Limb (tissue), 2 donors: ENCODE results near the gene ANKRD30B.
A peak's percentile ranks its signal among the peaks of the same experiment; 100 is the strongest.
"Not testable (repeated sequence)": the region's sequence is repeated elsewhere in the genome, so short reads cannot be mapped to it uniquely, and the experiment has no call there.

Experiments used
- DNase-seq, 2 donors: peaks; one replicate each; pipeline ENCODE4 v3.0.0-alpha.2; 2016; ENCODE audit errors: extremely low spot score in 2 of 2

Gene ANKRD30B, protein sequence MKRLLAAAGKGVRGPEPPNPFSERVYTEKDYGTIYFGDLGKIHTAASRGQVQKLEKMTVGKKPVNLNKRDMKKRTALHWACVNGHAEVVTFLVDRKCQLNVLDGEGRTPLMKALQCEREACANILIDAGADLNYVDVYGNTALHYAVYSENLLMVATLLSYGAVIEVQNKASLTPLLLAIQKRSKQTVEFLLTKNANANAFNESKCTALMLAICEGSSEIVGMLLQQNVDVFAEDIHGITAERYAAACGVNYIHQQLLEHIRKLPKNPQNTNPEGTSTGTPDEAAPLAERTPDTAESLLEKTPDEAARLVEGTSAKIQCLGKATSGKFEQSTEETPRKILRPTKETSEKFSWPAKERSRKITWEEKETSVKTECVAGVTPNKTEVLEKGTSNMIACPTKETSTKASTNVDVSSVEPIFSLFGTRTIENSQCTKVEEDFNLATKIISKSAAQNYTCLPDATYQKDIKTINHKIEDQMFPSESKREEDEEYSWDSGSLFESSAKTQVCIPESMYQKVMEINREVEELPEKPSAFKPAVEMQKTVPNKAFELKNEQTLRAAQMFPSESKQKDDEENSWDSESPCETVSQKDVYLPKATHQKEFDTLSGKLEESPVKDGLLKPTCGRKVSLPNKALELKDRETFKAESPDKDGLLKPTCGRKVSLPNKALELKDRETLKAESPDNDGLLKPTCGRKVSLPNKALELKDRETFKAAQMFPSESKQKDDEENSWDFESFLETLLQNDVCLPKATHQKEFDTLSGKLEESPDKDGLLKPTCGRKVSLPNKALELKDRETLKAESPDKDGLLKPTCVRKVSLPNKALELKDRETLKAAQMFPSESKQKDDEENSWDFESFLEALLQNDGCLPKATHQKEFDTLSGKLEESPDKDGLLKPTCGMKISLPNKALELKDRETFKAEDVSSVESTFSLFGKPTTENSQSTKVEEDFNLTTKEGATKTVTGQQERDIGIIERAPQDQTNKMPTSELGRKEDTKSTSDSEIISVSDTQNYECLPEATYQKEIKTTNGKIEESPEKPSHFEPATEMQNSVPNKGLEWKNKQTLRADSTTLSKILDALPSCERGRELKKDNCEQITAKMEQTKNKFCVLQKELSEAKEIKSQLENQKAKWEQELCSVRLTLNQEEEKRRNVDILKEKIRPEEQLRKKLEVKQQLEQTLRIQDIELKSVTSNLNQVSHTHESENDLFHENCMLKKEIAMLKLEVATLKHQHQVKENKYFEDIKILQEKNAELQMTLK (N-terminal part only)

DNA sequence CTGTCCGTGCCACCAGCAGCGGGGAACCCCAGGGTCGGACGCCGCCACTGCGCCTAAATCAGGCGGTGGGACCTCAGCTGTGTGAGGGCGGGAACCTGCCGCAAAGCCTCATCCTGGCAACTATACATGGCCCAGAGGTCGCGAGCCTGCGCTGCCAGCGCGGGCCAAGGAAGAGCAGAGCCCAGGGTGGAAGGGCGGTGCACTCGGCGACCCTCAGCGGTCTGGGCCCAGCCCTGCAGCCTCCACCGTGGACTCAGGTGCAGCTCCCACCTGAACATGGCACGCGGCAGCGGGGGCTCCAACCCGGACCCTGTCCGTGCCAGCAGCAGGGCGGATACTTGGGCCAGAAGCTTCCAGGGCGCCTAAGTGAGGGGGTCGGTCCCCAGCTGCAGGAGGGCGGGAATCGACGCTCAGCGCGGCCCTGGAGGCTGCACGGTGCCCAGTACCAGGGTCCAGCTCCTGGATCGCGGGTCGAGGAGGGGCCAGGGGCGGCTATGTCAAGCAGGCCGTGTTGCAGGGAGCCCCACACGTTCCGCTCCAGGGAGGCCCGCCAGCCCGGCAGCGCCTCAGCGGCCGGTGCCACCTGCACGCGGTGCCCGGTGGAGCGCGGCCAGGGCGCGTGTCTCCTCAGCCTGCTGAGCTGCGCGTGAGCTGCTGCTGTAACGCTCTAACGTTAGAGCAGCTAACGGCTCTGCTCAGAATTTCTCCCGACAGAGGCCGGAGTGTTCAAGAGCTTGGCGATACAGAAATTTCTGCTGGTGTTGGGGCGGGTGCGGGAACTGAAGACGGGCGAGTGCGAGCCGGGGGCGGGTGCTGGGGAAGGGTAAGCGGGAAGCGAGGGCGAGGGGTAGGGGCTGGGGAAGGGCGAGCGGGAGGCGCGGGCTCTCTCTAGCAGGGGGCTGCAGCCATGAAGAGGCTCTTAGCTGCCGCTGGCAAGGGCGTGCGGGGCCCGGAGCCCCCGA lies at the start of gene ANKRD30B:
Gene ANKRD30B, plus strand, starts transcription at position 660 of the 962 bp plus-strand sequence. Its CDS starts 248 bp downstream, at position 908.
- peak in 1 of 2 donors; percentile 18 for DNase-seq

DNA sequence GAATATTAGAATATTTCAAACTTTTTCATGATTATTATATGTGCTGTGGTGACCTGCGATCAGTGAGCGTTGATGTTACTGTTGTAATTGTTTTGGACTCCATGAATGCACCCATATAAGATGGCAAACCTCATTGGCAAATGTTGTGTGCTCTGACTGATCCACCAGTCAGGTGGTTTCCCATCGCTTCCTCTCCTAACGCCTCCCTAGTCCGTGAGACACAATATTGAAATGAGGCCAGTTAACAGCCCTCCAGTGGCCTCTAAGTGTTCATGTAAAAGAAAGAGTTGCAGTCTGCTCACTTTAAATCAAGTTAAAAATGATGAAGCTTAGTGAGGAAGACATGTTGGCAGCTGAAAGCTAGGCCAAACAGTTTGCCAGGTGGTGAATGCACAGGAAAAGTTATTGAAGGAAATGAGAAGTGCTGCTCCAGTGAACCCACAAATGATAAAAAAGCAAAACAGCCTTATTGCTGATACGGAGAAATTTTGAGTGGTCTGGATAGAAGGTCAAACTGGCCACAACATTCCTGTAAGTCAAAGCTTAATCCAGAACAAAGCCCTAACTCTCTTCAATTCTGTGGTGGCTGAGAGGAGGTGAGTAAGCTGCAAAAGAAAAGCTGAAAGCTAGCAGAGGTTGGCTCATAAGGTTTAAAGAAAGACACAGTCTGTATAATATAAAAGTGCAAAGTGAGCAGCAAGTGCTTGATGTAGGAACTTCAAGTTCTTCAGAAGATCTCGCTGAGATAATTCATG lies 46.5 kb upstream of the ANKRD30B start:
- DNase-seq, result not testable (repeated sequence)

DNA sequence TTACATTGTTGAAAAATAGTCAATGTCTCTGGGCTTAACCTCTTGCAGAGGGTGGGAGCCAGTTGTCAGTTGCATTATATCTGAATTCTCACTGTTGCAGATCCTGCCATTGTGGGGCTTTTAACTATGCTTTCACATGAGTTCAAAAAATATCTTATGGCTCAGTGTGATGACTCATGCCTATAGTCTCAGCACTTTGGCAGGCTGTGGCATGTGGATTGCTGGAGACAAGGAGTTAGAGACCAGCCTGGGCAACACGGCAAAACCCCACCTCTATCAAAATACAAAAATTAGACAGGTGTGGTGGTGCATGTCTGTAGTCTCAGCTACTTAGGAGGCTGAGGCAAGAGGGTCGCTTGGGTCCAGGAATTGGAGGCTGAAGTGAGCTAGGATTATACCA lies 38.2 kb upstream of the ANKRD30B start:
- DNase-seq, result not testable (repeated sequence)

DNA sequence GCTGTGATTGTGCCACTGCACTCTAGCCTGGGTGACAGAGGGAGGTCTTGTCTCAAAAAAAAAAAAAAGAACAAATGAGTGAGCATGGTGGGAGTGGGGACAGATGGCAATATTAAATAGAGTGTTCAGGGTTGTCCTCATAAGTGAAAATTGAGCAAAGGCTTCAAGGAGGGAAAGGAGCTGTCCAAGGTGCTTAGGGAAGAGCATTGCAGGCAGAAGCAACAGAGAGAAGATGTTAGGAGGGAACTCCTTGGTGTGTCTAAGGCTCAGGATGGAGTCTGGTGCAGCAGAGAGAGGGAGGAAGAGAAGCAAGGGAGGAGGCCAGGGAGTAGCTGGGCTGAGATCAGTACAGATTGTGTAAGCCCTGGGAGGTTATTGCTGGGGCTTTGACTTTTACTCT lies 26.4 kb upstream of the ANKRD30B start:
- DNase-seq, result not testable (repeated sequence)

DNA sequence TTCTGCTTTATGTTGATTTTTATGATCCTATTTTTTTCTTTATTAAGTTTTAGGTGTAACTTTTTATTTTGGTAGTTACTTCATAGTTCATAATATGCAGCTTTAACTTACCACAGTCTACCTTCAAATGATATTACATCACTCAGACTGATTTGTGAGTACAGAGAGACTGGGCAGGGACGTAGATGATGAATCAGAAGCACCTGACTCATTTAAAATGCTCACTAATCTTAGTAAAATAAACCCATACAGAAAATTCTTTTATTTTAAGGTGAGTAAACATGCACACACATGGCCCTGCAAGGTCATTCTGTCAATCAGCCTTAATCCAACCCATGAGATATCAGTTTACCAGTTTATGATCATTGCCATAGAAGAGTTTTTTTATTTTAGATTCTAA lies 8.9 kb upstream of the ANKRD30B start:
- not testable (repeated sequence) for DNase-seq

DNA sequence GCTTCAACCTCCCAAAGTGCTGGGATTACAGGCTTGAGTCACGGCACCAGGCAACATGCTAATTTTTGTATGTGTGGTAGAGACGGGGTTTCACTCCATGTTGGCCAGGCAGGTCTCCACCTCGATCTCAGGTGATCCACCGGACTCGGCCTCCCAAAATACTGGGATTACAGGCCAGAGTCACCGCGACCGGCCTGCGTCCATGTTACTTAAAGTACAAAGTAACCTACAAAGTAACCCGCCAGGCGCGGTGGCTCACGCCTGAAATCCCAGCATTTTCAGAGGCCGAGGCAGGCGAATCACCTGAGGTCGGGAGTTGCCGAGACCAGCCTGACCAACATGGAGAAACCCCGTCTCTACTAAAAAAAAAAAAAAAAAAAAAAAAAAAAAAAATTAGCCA lies 1.1 kb upstream of the ANKRD30B start:
- no peak for DNase-seq

DNA sequence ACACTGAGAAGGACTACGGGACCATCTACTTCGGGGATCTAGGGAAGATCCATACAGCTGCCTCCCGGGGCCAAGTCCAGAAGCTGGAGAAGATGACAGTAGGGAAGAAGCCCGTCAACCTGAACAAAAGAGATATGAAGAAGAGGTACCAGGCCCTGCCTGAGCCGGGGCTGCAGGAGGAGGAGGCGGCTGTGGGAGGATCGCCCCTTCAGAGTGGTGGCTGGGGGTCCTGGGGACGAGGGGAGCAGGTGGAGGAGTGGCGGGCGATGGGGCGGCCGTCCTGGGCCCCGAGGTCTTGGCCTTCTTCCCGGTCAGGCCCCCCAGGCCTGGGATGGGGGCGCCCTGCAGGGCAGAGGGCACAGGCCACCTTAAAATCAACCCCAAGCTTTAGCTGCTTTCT lies 524 bp downstream of the ANKRD30B start:
- DNase-seq, result peak in 1 of 2 donors; percentile 22

DNA sequence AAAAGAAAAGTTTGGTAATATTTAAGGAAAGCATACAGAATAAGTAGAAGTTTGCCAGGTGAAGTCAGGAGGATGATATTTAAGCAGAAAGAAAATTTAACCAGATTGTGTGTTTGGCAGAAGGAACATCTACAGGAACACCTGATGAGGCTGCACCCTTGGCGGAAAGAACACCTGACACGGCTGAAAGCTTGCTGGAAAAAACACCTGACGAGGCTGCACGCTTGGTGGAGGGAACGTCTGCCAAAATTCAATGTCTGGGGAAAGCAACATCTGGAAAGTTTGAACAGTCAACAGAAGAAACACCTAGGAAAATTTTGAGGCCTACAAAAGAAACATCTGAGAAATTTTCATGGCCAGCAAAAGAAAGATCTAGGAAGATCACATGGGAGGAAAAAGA lies 15.6 kb downstream of the ANKRD30B start:
- DNase-seq, result not testable (repeated sequence)

DNA sequence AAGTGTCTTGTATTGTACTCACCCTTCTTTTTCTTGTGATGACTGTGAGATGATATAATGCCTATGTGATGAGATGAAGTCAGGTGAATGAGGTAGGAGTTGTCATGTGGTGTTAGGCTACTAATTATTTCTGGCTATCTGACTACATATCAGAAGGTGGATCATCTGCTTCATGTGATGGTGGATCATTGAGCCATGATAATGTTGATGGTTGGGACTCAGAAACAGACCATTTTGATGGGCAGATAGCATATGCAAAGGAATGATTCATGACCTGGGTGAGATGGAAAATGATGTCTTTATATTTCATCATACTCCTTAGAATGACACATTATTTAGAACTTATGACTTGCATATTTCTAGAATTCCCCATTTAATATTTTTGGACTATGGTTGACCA lies 19.5 kb downstream of the ANKRD30B start:
- no peak for DNase-seq

DNA sequence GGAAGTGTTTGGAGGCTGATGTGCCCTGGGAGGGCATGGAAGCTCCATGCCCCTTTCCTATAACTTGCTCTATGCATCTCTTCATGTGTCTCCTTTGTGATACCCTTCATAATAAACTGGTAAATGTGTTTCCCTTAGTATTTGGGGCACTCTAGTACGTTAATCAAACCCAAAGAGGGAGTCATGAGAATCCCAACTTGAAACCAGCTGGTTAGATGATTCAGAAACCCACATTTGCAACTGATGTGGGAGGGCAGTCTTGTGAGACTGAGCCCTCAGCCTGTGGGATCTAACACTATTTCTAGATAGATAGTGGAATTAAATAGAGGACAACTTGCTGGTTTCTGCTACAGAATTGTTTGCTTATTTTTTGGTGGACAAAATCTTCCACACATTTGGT lies 20.3 kb downstream of the ANKRD30B start:
- no peak for DNase-seq

DNA sequence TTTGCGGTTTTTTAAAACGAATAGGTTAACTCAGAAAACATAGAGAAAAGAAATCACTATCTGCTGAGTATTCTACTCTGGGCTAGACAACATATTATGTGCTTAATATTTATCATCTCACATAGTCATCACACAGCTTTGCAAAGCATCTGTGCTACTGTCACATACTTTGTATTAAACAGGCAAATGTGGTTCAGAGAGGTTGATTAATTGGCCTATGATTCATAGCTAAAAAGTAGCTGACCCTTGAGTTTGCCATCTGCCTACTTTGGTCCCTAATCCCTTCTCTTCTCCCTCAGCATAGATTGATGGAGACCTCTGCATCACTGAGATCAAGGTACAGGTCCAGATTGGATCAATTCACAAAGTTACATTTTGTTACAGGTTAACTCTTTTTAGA lies 21.4 kb downstream of the ANKRD30B start:
- no peak for DNase-seq

DNA sequence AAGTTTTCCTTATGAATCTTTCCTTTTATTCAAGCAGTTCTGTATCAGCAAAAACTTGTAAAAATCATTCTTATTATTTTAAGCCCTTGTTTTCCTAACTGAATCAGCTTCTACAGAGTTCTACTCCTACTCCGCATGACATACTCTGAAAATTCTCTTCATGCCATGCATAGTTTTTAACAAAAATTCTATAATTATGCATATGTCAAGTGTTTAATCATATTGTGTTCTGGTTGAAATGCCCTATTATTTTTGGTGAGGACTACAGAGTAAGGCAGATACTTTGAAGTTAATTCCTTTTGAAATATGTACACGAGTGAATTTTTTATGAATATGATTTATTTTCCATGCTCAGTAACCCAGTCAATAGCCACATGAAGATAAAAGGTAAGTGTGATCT lies 28.8 kb downstream of the ANKRD30B start:
- DNase-seq, result no peak

DNA sequence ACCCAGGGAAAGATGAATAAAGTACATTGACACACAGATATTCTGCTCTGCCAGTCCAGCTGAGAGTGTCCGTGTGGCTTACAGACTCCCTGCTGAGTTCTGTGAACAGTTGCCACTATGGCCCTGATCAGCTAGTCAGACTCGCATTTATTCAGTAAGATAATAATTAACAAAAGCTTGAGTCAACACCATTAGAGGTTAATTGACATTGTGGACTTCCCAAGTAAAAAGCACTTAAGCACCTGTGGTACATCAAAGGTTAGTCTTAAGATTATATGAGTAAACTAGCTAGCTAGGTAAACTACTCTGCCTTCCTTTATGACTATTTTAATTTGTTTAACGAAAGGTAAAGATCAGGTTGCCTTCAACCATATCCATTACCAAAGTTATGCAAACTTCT lies 33.7 kb downstream of the ANKRD30B start:
- no peak for DNase-seq

DNA sequence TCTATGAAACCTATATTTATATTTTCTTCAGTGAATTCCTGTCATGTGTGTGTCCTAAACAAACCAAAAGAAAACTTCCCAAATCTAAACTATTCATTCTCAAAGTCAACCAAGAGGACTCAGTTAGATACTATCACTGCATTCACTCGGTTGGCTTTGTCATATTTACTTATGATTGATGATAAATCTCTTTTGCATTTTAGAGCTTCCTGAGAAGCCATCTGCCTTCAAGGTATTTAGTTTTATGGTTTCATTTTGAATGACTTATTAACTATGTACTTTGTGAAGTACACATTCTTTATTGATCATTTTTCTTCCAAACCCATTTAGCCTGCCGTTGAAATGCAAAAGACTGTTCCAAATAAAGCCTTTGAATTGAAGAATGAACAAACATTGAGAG lies 36.2 kb downstream of the ANKRD30B start:
- DNase-seq, result no peak

DNA sequence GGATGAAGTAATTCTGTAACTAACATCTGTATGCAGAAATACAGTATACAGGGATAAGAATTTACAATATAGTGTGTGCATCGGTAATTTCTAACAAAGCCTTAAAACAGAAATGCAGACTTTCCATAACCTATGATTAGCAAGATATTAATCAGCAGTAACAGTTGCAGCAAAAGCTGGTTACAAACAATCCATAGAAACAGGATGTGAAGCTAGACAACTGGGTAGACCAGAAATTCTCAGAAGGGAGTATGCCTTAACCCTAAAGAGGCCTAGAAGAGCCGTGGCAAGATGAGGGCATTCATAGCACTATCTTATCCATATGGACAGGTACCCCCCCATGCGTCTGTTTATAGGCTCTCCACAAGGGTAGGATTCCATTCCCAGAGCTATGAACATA lies 48.9 kb downstream of the ANKRD30B start:
- DNase-seq, result not testable (repeated sequence)

DNA sequence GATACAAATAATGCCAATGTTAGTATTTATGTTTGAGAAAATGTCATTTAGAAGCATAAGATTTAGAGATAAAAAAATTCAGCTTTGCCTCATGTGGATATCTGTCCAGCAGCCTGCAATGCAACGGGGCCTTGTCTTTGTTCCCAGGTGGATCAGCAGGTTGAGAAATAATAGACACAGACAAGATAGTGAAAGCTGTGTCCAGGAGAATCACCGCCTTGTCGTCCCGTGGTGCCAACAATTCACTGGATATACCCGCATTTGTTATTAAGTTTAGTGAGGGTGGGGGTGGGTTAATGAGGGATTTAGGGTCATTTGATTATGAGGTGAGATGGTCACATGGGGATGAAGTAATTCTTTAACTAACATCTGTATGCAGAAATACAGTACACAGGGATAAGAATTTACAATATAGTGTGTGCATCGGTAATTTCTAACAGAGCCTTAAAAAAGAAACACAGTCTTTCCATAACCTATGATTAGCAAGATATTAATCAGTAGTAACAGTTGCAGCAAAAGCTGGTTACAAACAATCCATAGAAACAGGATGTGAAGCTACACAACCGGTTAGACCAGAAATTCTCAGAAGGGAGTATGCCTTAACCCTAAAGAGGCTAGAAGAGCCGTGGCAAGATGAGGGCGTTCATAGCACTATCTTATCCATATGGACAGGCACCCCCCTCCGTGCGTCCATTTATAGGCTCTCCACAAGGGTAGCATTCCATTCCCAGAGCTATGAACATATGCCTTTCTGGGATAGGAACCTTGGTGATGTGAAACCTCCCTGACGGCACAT lies 50.2 kb downstream of the ANKRD30B start:
- DNase-seq, result not testable (repeated sequence)

DNA sequence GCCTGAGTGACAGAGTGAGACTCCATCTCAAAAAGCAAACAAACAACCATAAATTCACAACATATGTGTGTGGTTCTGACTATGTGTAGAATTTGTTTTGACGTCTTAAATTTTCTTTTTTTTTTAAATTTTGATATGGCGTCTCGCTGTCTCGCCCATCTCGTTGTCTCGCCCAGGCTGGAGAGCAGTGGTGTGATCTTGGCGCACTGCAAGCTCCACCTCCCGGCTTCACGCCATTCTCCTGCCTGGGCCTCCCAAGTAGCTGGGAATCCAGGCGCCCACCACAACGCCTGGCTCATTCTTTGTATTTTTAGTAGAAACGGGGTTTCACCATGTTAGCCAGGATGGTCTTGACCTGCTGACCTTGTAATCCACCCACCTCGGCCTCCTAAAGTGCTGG lies 63.1 kb downstream of the ANKRD30B start:
- DNase-seq, result not testable (repeated sequence)

DNA sequence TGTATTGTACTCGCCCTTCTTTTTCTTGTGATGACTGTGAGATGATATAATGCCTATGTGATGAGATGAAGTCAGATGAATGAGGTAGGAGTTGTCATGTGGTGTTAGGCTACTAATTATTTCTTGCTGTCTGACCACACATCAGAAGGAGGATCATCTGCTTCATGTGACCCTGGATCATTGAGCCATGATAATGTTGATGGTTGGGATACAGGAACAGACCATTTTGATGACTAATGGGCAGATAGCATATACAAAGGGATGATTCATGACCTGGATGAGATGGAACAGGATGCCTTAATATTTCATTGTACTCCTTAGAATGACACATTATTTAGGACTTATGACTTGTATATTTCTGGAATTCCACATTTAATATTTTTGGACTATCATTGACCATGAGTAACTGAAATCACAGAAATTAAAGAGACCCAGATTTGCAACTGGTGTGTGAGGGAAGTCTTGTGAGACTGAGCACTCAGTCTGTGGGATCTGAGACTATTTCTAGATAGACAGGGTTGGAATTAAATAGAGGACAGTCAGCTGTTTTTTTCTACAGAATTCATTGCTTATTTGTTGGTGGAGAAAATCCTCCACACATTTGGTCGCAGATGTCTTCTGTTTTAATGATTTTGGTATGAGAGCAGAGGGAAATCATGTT lies 79.1 kb downstream of the ANKRD30B start:
- not testable (repeated sequence) for DNase-seq
